HCT116 (cell line): ENCODE measurements around the gene PRSS36. TPM values are rescaled to one million over a fixed set of nuclear protein-coding genes. Genes with fewer than 3 reads are reported as not detected.

ENCODE experiments used
- ATAC-seq: fragments of 200-7000 bp; cut with Tn5 transposase; 2 replicates; pipeline ENCODE4 v1.9.1; 2020; ENCODE audit warnings: mild to moderate bottlenecking, moderate library complexity
- BruUV-seq: library from RNA; stranded (reverse); fragments of 400-500 nt; replicated peaks from 2 replicates; lab custom pipeline; 2021; lab: Mats Ljungman, UMichigan
- CTCF ChIA-PET: fragments of 300-600 bp; sonication (Branson Sonifier 250); formaldehyde crosslinking; loops from one replicate; lab custom pipeline; 2021; ENCODE audit warnings: antibody characterized with exemption; lab: Charles Lee
- POLR2A ChIA-PET: fragments of 300-600, 350-600 bp; sonication (Branson Sonifier 250); formaldehyde crosslinking; loops from one replicate; lab custom pipeline; 2021; ENCODE audit warnings: antibody characterized with exemption; lab: Charles Lee
- RAD21 ChIA-PET, 2 experiments: fragments of 300-600 bp; sonication (Branson Sonifier 250); formaldehyde crosslinking; loops; one replicate each; lab custom pipeline; 2023; ENCODE audit warnings: low total read pairs in 2 of 2; ENCODE audit not compliant: uncharacterized antibody in 2 of 2, unreplicated experiment in 2 of 2, low non-redundant PET in 1 of 2; lab: Charles Lee
- DNase-seq: peaks from one replicate; pipeline ENCODE4 v3.0.0-alpha.2; 2010; ENCODE audit warnings: low read depth, low spot score
- H2AFZ ChIP-seq: fragments of 200-600 bp; shearing (Covaris generic), sonication (generic); 2 replicates; pipeline ENCODE4 v1.6.1; 2017; ENCODE audit warnings: low read depth, mixed run types, mixed read lengths, antibody characterized with exemption, low read length; ENCODE audit not compliant: poor library complexity, severe bottlenecking
- H3K27ac ChIP-seq: 2 replicates; pipeline ENCODE4 v1.5.1; 2012; ENCODE audit warnings: low read depth, low read length
- H3K27me3 ChIP-seq: fragments of 200-600 bp; sonication (generic); 2 replicates; pipeline ENCODE4 v1.6.1; 2016; ENCODE audit warnings: mixed run types, low read length, mixed read lengths; ENCODE audit not compliant: insufficient read depth
- H3K36me3 ChIP-seq, 2 experiments: fragments of 200-500 bp in 1 of 2; fragments of 200-600 bp in 1 of 2; sonication (Bioruptor generic) in 1 of 2; sonication (generic) in 1 of 2; 2 replicates each; pipeline versions ENCODE4 v1.5.1 to v1.6.1; 2014 to 2016; ENCODE audit warnings: low read length in 2 of 2, inconsistent platforms in 1 of 2, mixed read lengths in 1 of 2, mixed run types in 1 of 2; ENCODE audit not compliant: insufficient read depth in 2 of 2, control insufficient read depth in 1 of 2
- H3K4me1 ChIP-seq, 2 experiments: fragments of 200-600 bp in 1 of 2; sonication (generic) in 1 of 2; 2 replicates each; pipeline versions ENCODE4 v1.5.1 to v1.6.1; 2012 to 2017; ENCODE audit warnings: low read length in 2 of 2, inconsistent platforms in 1 of 2, mild to moderate bottlenecking in 1 of 2, mixed read lengths in 1 of 2, mixed run types in 1 of 2, moderate library complexity in 1 of 2; ENCODE audit not compliant: insufficient read depth in 2 of 2, control insufficient read depth in 1 of 2
- H3K4me2 ChIP-seq: fragments of 200-600 bp; sonication (generic); 2 replicates; pipeline ENCODE4 v1.6.1; 2017; ENCODE audit warnings: mixed run types, low read length, mixed read lengths
- H3K4me3 ChIP-seq, 2 experiments: fragments of 200-600 bp in 1 of 2; sonication (generic) in 1 of 2; replicated peaks in 1 of 2; 2 replicates each; pipeline ENCODE4 v1.5.1; 2011 to 2016; ENCODE audit warnings: low read length in 2 of 2, control low read depth in 1 of 2, low read depth in 1 of 2, mild to moderate bottlenecking in 1 of 2, mixed read lengths in 1 of 2, mixed run types in 1 of 2
- H3K79me2 ChIP-seq: fragments of 200-600 bp; sonication (generic); 2 replicates; pipeline ENCODE4 v1.6.1; 2017; ENCODE audit warnings: mild to moderate bottlenecking, mixed run types, low read length, moderate library complexity, mixed read lengths; ENCODE audit not compliant: insufficient read depth
- H3K9ac ChIP-seq: fragments of 200-600 bp; sonication (generic); 2 replicates; pipeline ENCODE4 v1.6.1; 2016; ENCODE audit warnings: low read length, mixed read lengths
- H3K9me2 ChIP-seq: fragments of 200-600 bp; sonication (generic), shearing (Covaris generic); 2 replicates; pipeline ENCODE4 v1.6.1; 2017; ENCODE audit warnings: mixed run types, mild to moderate bottlenecking, moderate library complexity; ENCODE audit not compliant: insufficient read depth
- H3K9me3 ChIP-seq, 2 experiments: fragments of 200-500 bp in 1 of 2; fragments of 200-600 bp in 1 of 2; sonication (Bioruptor generic) in 1 of 2; sonication (generic) in 1 of 2; 2 replicates each; pipeline ENCODE4 v1.6.1; 2014 to 2017; ENCODE audit warnings: low read length in 2 of 2, mixed read lengths in 2 of 2, inconsistent platforms in 1 of 2, low read depth in 1 of 2, mild to moderate bottlenecking in 1 of 2, mixed run types in 1 of 2, moderate library complexity in 1 of 2; ENCODE audit not compliant: control insufficient read depth in 1 of 2, insufficient read depth in 1 of 2
- H4K20me1 ChIP-seq: fragments of 200-600 bp; sonication (generic), shearing (Covaris generic); 2 replicates; pipeline ENCODE4 v1.6.1; 2017; ENCODE audit warnings: mixed run types, mild to moderate bottlenecking, moderate library complexity; ENCODE audit not compliant: insufficient read depth
- CBX3 ChIP-seq: IDR thresholded peaks from 2 replicates; pipeline ENCODE4 v1.6.1; 2012; ENCODE audit warnings: low read depth
- CEBPB ChIP-seq: IDR thresholded peaks from 2 replicates; pipeline ENCODE4 v1.6.1; 2012; ENCODE audit warnings: low read depth
- CTCF ChIP-seq, 3 experiments: fragments of 200-600 bp in 1 of 3; sonication (generic) in 1 of 3; IDR thresholded peaks in 2 of 3; conservative IDR thresholded peaks in 1 of 3; 2 replicates each; pipeline ENCODE4 v1.5.1; 2012 to 2017; ENCODE audit warnings: low read depth in 2 of 3, low read length in 2 of 3, antibody characterized with exemption in 1 of 3, borderline replicate concordance in 1 of 3, control low read depth in 1 of 3, mild to moderate bottlenecking in 1 of 3, mixed read lengths in 1 of 3, mixed run types in 1 of 3, moderate library complexity in 1 of 3; ENCODE audit not compliant: insufficient read depth in 1 of 3
- ELF1 ChIP-seq: IDR thresholded peaks from 2 replicates; pipeline ENCODE4 v1.6.1; 2012; ENCODE audit warnings: low read depth, borderline replicate concordance
- EZH2 ChIP-seq: fragments of 200-600 bp; sonication (generic); IDR thresholded peaks from 2 replicates; pipeline ENCODE4 v1.6.1; 2017; ENCODE audit warnings: antibody characterized with exemption, mixed run types
- FOSL1 ChIP-seq: IDR thresholded peaks from 2 replicates; pipeline ENCODE4 v1.6.1; 2012; ENCODE audit warnings: low read depth
- MAX ChIP-seq: IDR thresholded peaks from 2 replicates; pipeline ENCODE4 v1.6.1; 2012
- POLR2A ChIP-seq: IDR thresholded peaks from 2 replicates; pipeline ENCODE4 v1.7.0; 2011; ENCODE audit warnings: borderline replicate concordance; ENCODE audit not compliant: insufficient read depth, insufficient read length; ENCODE audit errors: extremely low read depth
- RAD21 ChIP-seq: IDR thresholded peaks from 2 replicates; pipeline ENCODE4 v1.6.1; 2012; ENCODE audit warnings: low read depth, mild to moderate bottlenecking
- REST ChIP-seq: IDR thresholded peaks from 2 replicates; pipeline ENCODE4 v1.6.1; 2012; ENCODE audit warnings: low read depth
- SIN3A ChIP-seq: IDR thresholded peaks from 2 replicates; pipeline ENCODE4 v1.6.1; 2012; ENCODE audit warnings: low read depth
- SP1 ChIP-seq: IDR thresholded peaks from 2 replicates; pipeline ENCODE4 v1.6.1; 2012; ENCODE audit warnings: low read depth
- SRF ChIP-seq: IDR thresholded peaks from 2 replicates; pipeline ENCODE4 v1.6.1; 2012; ENCODE audit warnings: low read depth
- TCF7L2 ChIP-seq: IDR thresholded peaks from 2 replicates; pipeline ENCODE4 v1.7.0; 2011; ENCODE audit warnings: borderline replicate concordance, inconsistent platforms; ENCODE audit not compliant: insufficient read depth, insufficient read length; ENCODE audit errors: extremely low read depth
- YY1 ChIP-seq: IDR thresholded peaks from 2 replicates; pipeline ENCODE4 v1.6.1; 2011; ENCODE audit warnings: low read length, low read depth, moderate library complexity, mild to moderate bottlenecking; ENCODE audit not compliant: insufficient replicate concordance; ENCODE audit errors: extremely low read depth
- ZFX ChIP-seq: fragments of 450-650 bp; IDR thresholded peaks from 2 replicates; pipeline ENCODE4 v1.6.1; 2017
- ZNF274 ChIP-seq: fragments of 200-500 bp; sonication (Bioruptor generic); IDR thresholded peaks from 2 replicates; pipeline ENCODE4 v1.6.1; 2014; ENCODE audit warnings: mild to moderate bottlenecking, low read depth, low read length, inconsistent platforms
- intact Hi-C: fragments of 100-400 bp; cut with micrococcal nuclease; formaldehyde crosslinking; loops from 2 replicates; pipeline ENCODE4 v1.10.0; 2022
- total RNA-seq: library from RNA; stranded (reverse); gene quantifications from one replicate; pipeline ENCODE4 v1.2.1, GENCODE V29; 2021; ENCODE audit not compliant: unreplicated experiment

PRSS36 gene
- total RNA-seq, 1 experiment from 2014 or later, result not detected

- Histone ChIP-seq H3K9me3 (no peaks in the 10 kb centered on the region), H4K20me1 (no peaks in the 10 kb centered on the region), H3K9me2 (no peaks in the 10 kb centered on the region), H3K36me3 (peaks cover 5 to 8% of the 10 kb centered on the region in 2 experiments; a peak in 3 of 4 replicates), H3K9ac (no peak overlapping the region), H3K4me2 (no peak overlapping the region), H2AFZ (no peak overlapping the region), H3K27me3 (no peaks in the 10 kb centered on the region), H3K4me1 (peaks cover 16 to 17% of the 10 kb centered on the region in 2 experiments), H3K4me3 (no peak overlapping the region), H3K27ac (no peak overlapping the region), H3K79me2 (no peaks in the 10 kb centered on the region)
- ChIA-PET RAD21 (no interaction called here), POLR2A (interaction anchor here (1.7 kb wide), 1 partner anchor 10 kb away, joined by 7 read pairs; the partner anchor contains the start of gene KAT8), CTCF (interaction anchor here (1.1 kb wide), 1 partner anchor 15 kb away, joined by 3 read pairs; no protein-coding TSS in a partner anchor)
- no TSS peak for BruUV-seq
- no peak for DNase-seq
- intact Hi-C loops, result no loop called here
- ATAC-seq, result no peak
- TF ChIP-seq ZFX (no peak), SIN3A (no peak), POLR2A (no peak), RAD21 (no peak), REST (no peak), CTCF (IDR thresholded peaks at IDR 0.05 in 2 of 3, conservative IDR thresholded peaks at IDR 0.05 in 1 of 3; ENCODE audit: borderline replicate concordance in 1 of 3, insufficient read depth in 1 of 3, low read depth in 2 of 3, low read length in 2 of 3) (no peak), YY1 (no peak), CBX3 (no peak), EZH2 (no peak), CEBPB (no peak), SP1 (no peak), FOSL1 (no peak), ELF1 (no peak), MAX (no peak), SRF (no peak), TCF7L2 (no peak), ZNF274 (no peak)
- TF ChIP-seq, all 23 proteins: peak for 0
Measured at GRCh38 chr16:31127182-31127581, 22.7 kb downstream of the PRSS36 start.
